K562 (cell line): ENCODE data around the gene SLC49A4. TPM values are rescaled to one million over a fixed set of nuclear protein-coding genes. Genes with fewer than 3 reads are reported as not detected.

Experiments used
- CBX1 ChIP-seq: sonication (generic); IDR thresholded peaks from 2 replicates; pipeline ENCODE4 v1.6.1; 2016; ENCODE audit warnings: antibody characterized with exemption, low read depth, mild to moderate bottlenecking
- CBX8 ChIP-seq: fragments of 200-600 bp; sonication (generic); IDR thresholded peaks from 2 replicates; pipeline ENCODE4 v1.6.1; 2012; ENCODE audit warnings: borderline replicate concordance, mixed run types, low read depth, mild to moderate bottlenecking, moderate library complexity, mixed read lengths, low read length, control low read depth, inconsistent platforms; ENCODE audit not compliant: poor library complexity, severe bottlenecking; ENCODE audit errors: extremely low read depth
- EHMT2 ChIP-seq: fragments of 450-650 bp; IDR thresholded peaks from 2 replicates; pipeline ENCODE4 v1.6.1; 2018; ENCODE audit warnings: antibody characterized with exemption
- EP400 ChIP-seq: fragments of 450-650 bp; IDR thresholded peaks from 2 replicates; pipeline ENCODE4 v1.6.1; 2017; ENCODE audit warnings: antibody characterized with exemption, mild to moderate bottlenecking, moderate library complexity
- FOXO4 ChIP-seq: fragments of 450-650 bp; formaldehyde crosslinking; IDR thresholded peaks from 2 replicates; pipeline ENCODE4 v1.4.0; 2020; ENCODE audit warnings: mild to moderate bottlenecking, moderate library complexity
- HCFC1 ChIP-seq: IDR thresholded peaks from 2 replicates; pipeline ENCODE4 v1.6.1; 2012; ENCODE audit warnings: low read depth, low read length, improper control_type of control experiment
- HOXB6 ChIP-seq: fragments of 250-450 bp; sonication (Bioruptor Pico); IDR thresholded peaks from 2 replicates; pipeline ENCODE4 v1.5.1; 2022; ENCODE audit warnings: mild to moderate bottlenecking, borderline replicate concordance
- MCM3 ChIP-seq: fragments of 450-650 bp; IDR thresholded peaks from 2 replicates; pipeline ENCODE4 v1.6.1; 2016
- NFIC ChIP-seq: fragments of 450-650 bp; IDR thresholded peaks from 2 replicates; pipeline ENCODE4 v1.6.1; 2017; ENCODE audit warnings: mild to moderate bottlenecking, inconsistent platforms
- NFXL1 ChIP-seq: fragments of 450-650 bp; formaldehyde crosslinking; IDR thresholded peaks from 2 replicates; pipeline ENCODE4 v1.4.0; 2021; ENCODE audit warnings: mild to moderate bottlenecking
- NKRF ChIP-seq: fragments of 450-650 bp; IDR thresholded peaks from 2 replicates; pipeline ENCODE4 v1.6.1; 2016; ENCODE audit warnings: borderline replicate concordance
- NR3C1 ChIP-seq: sonication (generic); formaldehyde crosslinking; IDR thresholded peaks from 2 replicates; pipeline ENCODE4 v1.8.1; 2022; ENCODE audit warnings: missing genetic modification reagents
- PHF21A ChIP-seq: fragments of 450-650 bp; IDR thresholded peaks from 2 replicates; pipeline ENCODE4 v1.6.1; 2017; ENCODE audit warnings: low read depth, borderline replicate concordance
- PYGO2 ChIP-seq: fragments of 450-650 bp; IDR thresholded peaks from 2 replicates; pipeline ENCODE4 v1.6.1; 2016; ENCODE audit warnings: mild to moderate bottlenecking, missing genetic modification characterization, moderate library complexity, missing compliant biosample characterization
- SP2 ChIP-seq: IDR thresholded peaks from 2 replicates; pipeline ENCODE4 v1.6.1; 2011; ENCODE audit warnings: mild to moderate bottlenecking, low read depth, low read length, moderate library complexity; ENCODE audit not compliant: poor library complexity, severe bottlenecking; ENCODE audit errors: extremely low read depth
- USF2 ChIP-seq: sonication (generic); formaldehyde crosslinking; IDR thresholded peaks from 2 replicates; pipeline ENCODE4 v1.5.0; 2020; ENCODE audit warnings: missing genetic modification reagents
- polyA plus RNA-seq, 8 experiments: library from polyadenylated mRNA; depleted of rRNA in 4 of 8; stranded (reverse) in 5 of 8; unstranded in 3 of 8; fragments of >200 nt; fragmentation: Nextera tagmentation in 2 of 8; fragmentation: Illumina TruSeq in 1 of 8; extraction: Ambion mirVana in 2 of 8; extraction: Trizol in 1 of 8; gene quantifications; 2 replicates each; pipeline versions ENCODE4 v1.2.1 to v1.2.3, GENCODE V29; 2011 to 2014; ENCODE audit warnings: inconsistent platforms in 1 of 8, missing spikeins in 1 of 8
- total RNA-seq, 7 experiments: library from RNA; depleted of rRNA in 6 of 7; stranded (reverse); fragments of >200 nt in 6 of 7; fragmentation: Illumina TruSeq in 2 of 7; extraction: Trizol in 2 of 7; gene quantifications; 2 replicates each; pipeline versions ENCODE4 v1.2.1 to v1.2.3, GENCODE V29; 2011 to 2021; ENCODE audit warnings: low replicate concordance in 1 of 7
- TF ChIP-seq, protein P1 (sequence below): sonication (generic); formaldehyde crosslinking; IDR thresholded peaks from 2 replicates; pipeline ENCODE4 v1.8.0; 2022; ENCODE audit warnings: missing genetic modification reagents, mild to moderate bottlenecking, borderline replicate concordance
- TF ChIP-seq, protein P2 (sequence below): fragments of 450-650 bp; IDR thresholded peaks from 2 replicates; pipeline ENCODE4 v1.6.1; 2016; ENCODE audit warnings: mild to moderate bottlenecking

The SLC49A4 gene
- total and polyA plus RNA-seq, 9 of the 15 experiments (the other 6 are each of a cell fraction or from before 2014, with no cell fraction given): 0.15 to 1.3 (median 0.83) TPM

- TF ChIP-seq, protein P1, sequence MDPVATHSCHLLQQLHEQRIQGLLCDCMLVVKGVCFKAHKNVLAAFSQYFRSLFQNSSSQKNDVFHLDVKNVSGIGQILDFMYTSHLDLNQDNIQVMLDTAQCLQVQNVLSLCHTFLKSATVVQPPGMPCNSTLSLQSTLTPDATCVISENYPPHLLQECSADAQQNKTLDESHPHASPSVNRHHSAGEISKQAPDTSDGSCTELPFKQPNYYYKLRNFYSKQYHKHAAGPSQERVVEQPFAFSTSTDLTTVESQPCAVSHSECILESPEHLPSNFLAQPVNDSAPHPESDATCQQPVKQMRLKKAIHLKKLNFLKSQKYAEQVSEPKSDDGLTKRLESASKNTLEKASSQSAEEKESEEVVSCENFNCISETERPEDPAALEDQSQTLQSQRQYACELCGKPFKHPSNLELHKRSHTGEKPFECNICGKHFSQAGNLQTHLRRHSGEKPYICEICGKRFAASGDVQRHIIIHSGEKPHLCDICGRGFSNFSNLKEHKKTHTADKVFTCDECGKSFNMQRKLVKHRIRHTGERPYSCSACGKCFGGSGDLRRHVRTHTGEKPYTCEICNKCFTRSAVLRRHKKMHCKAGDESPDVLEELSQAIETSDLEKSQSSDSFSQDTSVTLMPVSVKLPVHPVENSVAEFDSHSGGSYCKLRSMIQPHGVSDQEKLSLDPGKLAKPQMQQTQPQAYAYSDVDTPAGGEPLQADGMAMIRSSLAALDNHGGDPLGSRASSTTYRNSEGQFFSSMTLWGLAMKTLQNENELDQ (CRISPR knock-in tag): no peak
- TF ChIP-seq USF2 (CRISPR knock-in tag): peak; percentile 96
- no peak for TF ChIP-seq HOXB6 (CRISPR knock-in tag)
- TF ChIP-seq EP400: peak; percentile 88
- TF ChIP-seq, protein P2, sequence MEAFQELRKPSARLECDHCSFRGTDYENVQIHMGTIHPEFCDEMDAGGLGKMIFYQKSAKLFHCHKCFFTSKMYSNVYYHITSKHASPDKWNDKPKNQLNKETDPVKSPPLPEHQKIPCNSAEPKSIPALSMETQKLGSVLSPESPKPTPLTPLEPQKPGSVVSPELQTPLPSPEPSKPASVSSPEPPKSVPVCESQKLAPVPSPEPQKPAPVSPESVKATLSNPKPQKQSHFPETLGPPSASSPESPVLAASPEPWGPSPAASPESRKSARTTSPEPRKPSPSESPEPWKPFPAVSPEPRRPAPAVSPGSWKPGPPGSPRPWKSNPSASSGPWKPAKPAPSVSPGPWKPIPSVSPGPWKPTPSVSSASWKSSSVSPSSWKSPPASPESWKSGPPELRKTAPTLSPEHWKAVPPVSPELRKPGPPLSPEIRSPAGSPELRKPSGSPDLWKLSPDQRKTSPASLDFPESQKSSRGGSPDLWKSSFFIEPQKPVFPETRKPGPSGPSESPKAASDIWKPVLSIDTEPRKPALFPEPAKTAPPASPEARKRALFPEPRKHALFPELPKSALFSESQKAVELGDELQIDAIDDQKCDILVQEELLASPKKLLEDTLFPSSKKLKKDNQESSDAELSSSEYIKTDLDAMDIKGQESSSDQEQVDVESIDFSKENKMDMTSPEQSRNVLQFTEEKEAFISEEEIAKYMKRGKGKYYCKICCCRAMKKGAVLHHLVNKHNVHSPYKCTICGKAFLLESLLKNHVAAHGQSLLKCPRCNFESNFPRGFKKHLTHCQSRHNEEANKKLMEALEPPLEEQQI: no peak
- peak; percentile 82; the same call in 1 of the 2 replicates for TF ChIP-seq NR3C1 (CRISPR knock-in tag)
- peak; percentile 40; the same call in 1 of the 2 replicates for TF ChIP-seq CBX1
- TF ChIP-seq HCFC1: no peak; the same call in 1 of the 2 replicates
- TF ChIP-seq NFXL1 (CRISPR knock-in tag): no peak
- TF ChIP-seq CBX8: no peak
- TF ChIP-seq NFIC: peak; percentile 10; the same call in 1 of the 2 replicates
- peak; percentile 90 for TF ChIP-seq NKRF
- no peak for TF ChIP-seq MCM3
- no peak for TF ChIP-seq EHMT2
- TF ChIP-seq PYGO2 (tag): no peak
- TF ChIP-seq SP2: no peak
- TF ChIP-seq PHF21A: no peak
- no peak for TF ChIP-seq FOXO4 (CRISPR knock-in tag)
Measured at GRCh38 chr3:122793568-122794416, 1.1 kb upstream of the SLC49A4 start, which contains the start of gene HSPBAP1 (continued).
